GM12878 (cell line): Measurements from ENCODE around the gene NPR2. TPM values are rescaled to one million over a fixed set of nuclear protein-coding genes. Genes with fewer than 3 reads are reported as not detected.

Source experiments
- CBFB ChIP-seq: IDR thresholded peaks from 2 replicates; pipeline ENCODE4 v1.6.1; 2016; ENCODE audit warnings: antibody characterized with exemption, low read depth
- CEBPB ChIP-seq, 2 experiments: fragments of 150-350 bp in 1 of 2; IDR thresholded peaks; 2 replicates each; pipeline ENCODE4 v1.6.1; 2012 to 2014; ENCODE audit warnings: low read depth in 2 of 2, low read length in 2 of 2, borderline replicate concordance in 1 of 2, inconsistent platforms in 1 of 2
- CTCF ChIP-seq, 3 experiments: IDR thresholded peaks in 2 of 3; conservative IDR thresholded peaks in 1 of 3; 2 replicates each; pipeline ENCODE4 v1.5.1; 2011; ENCODE audit warnings: low read depth in 3 of 3, low read length in 3 of 3, mild to moderate bottlenecking in 3 of 3, control low read depth in 2 of 3, moderate library complexity in 2 of 3, inconsistent platforms in 1 of 3, mixed read lengths in 1 of 3; ENCODE audit not compliant: control insufficient read depth in 2 of 3, insufficient read depth in 1 of 3; ENCODE audit errors: extremely low read depth in 1 of 3
- DPF2 ChIP-seq: fragments of 450-650 bp; IDR thresholded peaks from 2 replicates; pipeline ENCODE4 v1.6.1; 2017; ENCODE audit warnings: mild to moderate bottlenecking
- E4F1 ChIP-seq: fragments of 450-650 bp; IDR thresholded peaks from 2 replicates; pipeline ENCODE4 v1.6.1; 2018; ENCODE audit warnings: borderline replicate concordance, mild to moderate bottlenecking; ENCODE audit not compliant: partially characterized antibody
- HDAC6 ChIP-seq: fragments of 200-600 bp; sonication (generic); IDR thresholded peaks from one replicate; pipeline ENCODE4 v1.8.0; 2017; ENCODE audit warnings: antibody characterized with exemption; ENCODE audit not compliant: unreplicated experiment
- MLLT1 ChIP-seq: fragments of 450-650 bp; IDR thresholded peaks from 2 replicates; pipeline ENCODE4 v1.6.1; 2016; ENCODE audit warnings: mild to moderate bottlenecking
- NBN ChIP-seq: fragments of 450-650 bp; IDR thresholded peaks from 2 replicates; pipeline ENCODE4 v1.6.1; 2016
- NKRF ChIP-seq: fragments of 450-650 bp; conservative IDR thresholded peaks from 2 replicates; pipeline ENCODE4 v1.6.1; 2017; ENCODE audit warnings: mild to moderate bottlenecking, moderate library complexity
- NRF1 ChIP-seq: conservative IDR thresholded peaks from 2 replicates; pipeline ENCODE4 v1.6.1; 2011; ENCODE audit warnings: mild to moderate bottlenecking, low read depth, low read length, improper control_type of control experiment
- PAX5 ChIP-seq: IDR thresholded peaks from 2 replicates; pipeline ENCODE4 v1.6.1; 2011; ENCODE audit warnings: low read depth, low read length, borderline replicate concordance
- RAD21 ChIP-seq: IDR thresholded peaks from 2 replicates; pipeline ENCODE4 v1.6.1; 2011; ENCODE audit warnings: mild to moderate bottlenecking, low read depth, low read length, moderate library complexity; ENCODE audit not compliant: insufficient read depth
- TARDBP ChIP-seq: IDR thresholded peaks from 2 replicates; pipeline ENCODE4 v1.6.1; 2016; ENCODE audit warnings: borderline replicate concordance
- TCF12 ChIP-seq: IDR thresholded peaks from 2 replicates; pipeline ENCODE4 v1.6.1; 2011; ENCODE audit warnings: low read depth, mild to moderate bottlenecking, low read length
- ZNF622 ChIP-seq: fragments of 450-650 bp; IDR thresholded peaks from 2 replicates; pipeline ENCODE4 v1.6.1; 2017; ENCODE audit warnings: mild to moderate bottlenecking, inconsistent platforms
- polyA plus RNA-seq, 11 experiments: library from polyadenylated mRNA; depleted of rRNA in 4 of 11; unstranded in 6 of 11; stranded (reverse) in 5 of 11; fragments of >200 nt; fragmentation: Nextera tagmentation in 4 of 11; fragmentation: Illumina TruSeq in 1 of 11; extraction: Ambion mirVana in 4 of 11; extraction: Trizol in 1 of 11; gene quantifications; 1 replicate in 1 of 11; 2 replicates in 10 of 11; pipeline versions ENCODE4 v1.2.1 to v1.2.3, GENCODE V29; 2011 to 2016; ENCODE audit warnings: inconsistent platforms in 2 of 11, missing spikeins in 2 of 11, low read depth in 1 of 11
- total RNA-seq, 4 experiments: library from RNA; depleted of rRNA in 3 of 4; stranded (reverse); fragments of >200 nt in 3 of 4; fragmentation: Illumina TruSeq in 1 of 4; extraction: Trizol in 1 of 4; gene quantifications; 2 replicates each; pipeline versions ENCODE4 v1.2.1 to v1.2.3, GENCODE V29; 2013 to 2021

The NPR2 gene
- total and polyA plus RNA-seq, 10 of the 15 experiments (the other 5 are each of a cell fraction or from before 2014, with no cell fraction given), result 2.0 to 20.9 (median 6.8) TPM

- TF ChIP-seq TCF12 (no peak), HDAC6 (no peak), ZNF622 (no peak), CEBPB (IDR thresholded peaks at IDR 0.05; ENCODE audit: borderline replicate concordance in 1 of 2, low read depth in 2 of 2, low read length in 2 of 2) (no peak), CTCF (IDR thresholded peaks at IDR 0.05 in 2 of 3, conservative IDR thresholded peaks at IDR 0.05 in 1 of 3; ENCODE audit: control insufficient read depth in 2 of 3, extremely low read depth in 1 of 3, insufficient read depth in 1 of 3, low read depth in 3 of 3, low read length in 3 of 3) (no peak), DPF2 (no peak), RAD21 (no peak), TARDBP (no peak), CBFB (no peak), NBN (peak; percentile 54; the same call in 1 of the 2 replicates), NRF1 (no peak), PAX5 (no peak), E4F1 (no peak), NKRF (peak; percentile 28; the same call in 1 of the 2 replicates), MLLT1 (0 out of 2 replicates have a peak, but pooled peaks have one; percentile 27)
These were observed 37.3 kb downstream of the NPR2 start, which contains the start of gene FAM221B (continued) for GRCh38 chr9:35828716-35829083.
